GM18873 (cell line): Measurements from ENCODE around the gene EIF4G2.

Experiments used
- ATAC-seq: cut with Tn5 transposase; IDR thresholded peaks from one replicate; pipeline ENCODE4 v1.9.1; 2021; ENCODE audit warnings: mild to moderate bottlenecking, moderate library complexity, moderate number of reproducible peaks; ENCODE audit not compliant: unreplicated experiment, low FRiP score

The EIF4G2 gene

GRCh38 chr11:10777806-10778205 lies 30.9 kb downstream of the EIF4G2 start:
- no peak for ATAC-seq

GRCh38 chr11:10777393-10777793 lies 31.3 kb downstream of the EIF4G2 start:
- ATAC-seq, result no peak

- no peak for ATAC-seq
Observed at GRCh38 chr11:10774811-10775210, 33.9 kb downstream of the EIF4G2 start.

GRCh38 chr11:10771457-10771856 lies 37.3 kb downstream of the EIF4G2 start:
- no peak for ATAC-seq

GRCh38 chr11:10770626-10771254 lies 38.0 kb downstream of the EIF4G2 start:
- ATAC-seq, result no peak

- no peak for ATAC-seq
Observed at GRCh38 chr11:10764412-10764811, 44.3 kb downstream of the EIF4G2 start.

GRCh38 chr11:10763766-10764165 lies 45.0 kb downstream of the EIF4G2 start:
- no peak for ATAC-seq

GRCh38 chr11:10762913-10763421 lies 45.8 kb downstream of the EIF4G2 start:
- ATAC-seq, result no peak

GRCh38 chr11:10762185-10762584 lies 46.5 kb downstream of the EIF4G2 start:
- peak; percentile 70 for ATAC-seq

GRCh38 chr11:10761085-10761698 lies 47.5 kb downstream of the EIF4G2 start:
- ATAC-seq, result no peak

- ATAC-seq, result no peak
Observed at GRCh38 chr11:10758957-10759356, 49.8 kb downstream of the EIF4G2 start.

- ATAC-seq, result no peak
Observed at GRCh38 chr11:10752486-10752885, 56.2 kb downstream of the EIF4G2 start.

- no peak for ATAC-seq
Observed at GRCh38 chr11:10752061-10752460, 56.7 kb downstream of the EIF4G2 start.

- ATAC-seq, result peak; percentile 21
Observed at GRCh38 chr11:10751581-10751940, 57.2 kb downstream of the EIF4G2 start.

GRCh38 chr11:10750838-10751580 lies 57.7 kb downstream of the EIF4G2 start, which contains the start of gene CTR9:
TSS of gene CTR9 (plus strand) at chr11:10751246. CDS start at chr11:10751413, 167 bp downstream.
- peak; percentile 72 for ATAC-seq

GRCh38 chr11:10749476-10749875 lies 59.2 kb downstream of the EIF4G2 start:
- no peak for ATAC-seq

- ATAC-seq, result no peak
Observed at GRCh38 chr11:10747733-10748132, 61.0 kb downstream of the EIF4G2 start.
